ENCODE data around the gene IQGAP3. TPM values are rescaled to one million over a fixed set of nuclear protein-coding genes. Genes with fewer than 3 reads are reported as not detected.

The IQGAP3 gene
- total RNA-seq, 2 experiments from 2014 or later, result not detected

- Histone ChIP-seq H3K36me3 (ENCODE audit: insufficient read depth, low read length) (peaks cover 9% of the 10 kb centered on the region), H3K9me3 (ENCODE audit: control insufficient read depth in 1 of 2, insufficient read depth in 1 of 2, low read length in 2 of 2) (no peaks in the 10 kb centered on the region), H3K27ac (ENCODE audit: low read depth in 1 of 2, low read length in 2 of 2) (peak overlapping the region; percentile 96), H3K27me3 (ENCODE audit: control insufficient read depth in 1 of 2, insufficient read depth in 2 of 2, low read length in 2 of 2) (no peaks in the 10 kb centered on the region), H3K4me1 (ENCODE audit: insufficient read depth, low read length) (peaks cover 84% of the 10 kb centered on the region), H3K4me3 (ENCODE audit: low read length) (peak overlapping the region; percentile 98)
- H3K27me3 Mint-ChIP-seq, result no peaks in the 10 kb centered on the region
- intact Hi-C loops (cut with DNase I, micrococcal nuclease), result loop anchor here (1.0 to 10.0 kb wide), 7 partner anchors 21 to 264 kb away; partner anchors contain the start of genes ISG20L2 (in 1 of the 2), METTL25B (in 1 of the 2) and PRCC (in 1 of the 2)
- H3K27ac Mint-ChIP-seq, result peak overlapping the region; percentile 97
- H3K36me3 Mint-ChIP-seq (ENCODE audit: low read depth), result peaks cover 27% of the 10 kb centered on the region
- DNase-seq (peak; percentile 90 to 97 (median 94)), ATAC-seq (ENCODE audit: poor library complexity) (peak; percentile 63)
- ChIA-PET CTCF (interaction anchor here (0.6 to 5.8 kb wide), 19 partner anchors 9 to 116 kb away, joined by 3 to 77 read pairs (median 5); partner anchors contain the start of gene NAXE), POLR2A (interaction anchor here (0.6 to 6.3 kb wide), 46 partner anchors 9 to 524 kb away, joined by 3 to 145 read pairs (median 5); partner anchors contain the start of genes CCT3, GPATCH4, HDGF and IQGAP3)
- H3K9me3 Mint-ChIP-seq, result no peaks in the 10 kb centered on the region
- peaks cover 82% of the 10 kb centered on the region for H3K4me1 Mint-ChIP-seq (ENCODE audit: low read depth)
- peak; percentile 74 for TF ChIP-seq CTCF (IDR thresholded peaks at IDR 0.05)
- peak overlapping the region; percentile 97 for H3K4me3 Mint-ChIP-seq
Observed at GRCh38 chr1:156500793-156501506, 71.4 kb downstream of the IQGAP3 start.

GRCh38 chr1:156500543-156500792, 71.9 kb downstream of the IQGAP3 start, which contains the start of gene MEF2D:
TSS of gene MEF2D (minus strand) at chr1:156500775. CDS start at chr1:156483292, 17,483 bp downstream.
- H3K4me1 Mint-ChIP-seq (ENCODE audit: low read depth), result peaks cover 82% of the 10 kb centered on the region
- TF ChIP-seq CTCF (IDR thresholded peaks at IDR 0.05), result no peak
- Histone ChIP-seq H3K9me3 (ENCODE audit: control insufficient read depth in 1 of 2, insufficient read depth in 1 of 2, low read length in 2 of 2) (no peaks in the 10 kb centered on the region), H3K27ac (ENCODE audit: low read depth in 1 of 2, low read length in 2 of 2) (peak within 1 kb of the TSS; percentile 96), H3K4me3 (ENCODE audit: low read length) (peak within 1 kb of the TSS; percentile 98), H3K4me1 (ENCODE audit: insufficient read depth, low read length) (peaks cover 84% of the 10 kb centered on the region), H3K36me3 (ENCODE audit: insufficient read depth, low read length) (peaks cover 14% of the 10 kb centered on the region), H3K27me3 (ENCODE audit: control insufficient read depth in 1 of 2, insufficient read depth in 2 of 2, low read length in 2 of 2) (no peaks in the 10 kb centered on the region)
- ATAC-seq (ENCODE audit: poor library complexity), result no peak
- H3K4me3 Mint-ChIP-seq, result peak within 1 kb of the TSS; percentile 97
- intact Hi-C loops (cut with DNase I, micrococcal nuclease), result loop anchor here (1.0 to 10.0 kb wide), 5 partner anchors 24 to 264 kb away; partner anchors contain the start of genes ISG20L2 (in 1 of the 2), METTL25B (in 1 of the 2) and PRCC (in 1 of the 2)
- H3K27ac Mint-ChIP-seq, result peak within 1 kb of the TSS; percentile 97
- no peak for DNase-seq
- ChIA-PET POLR2A (interaction anchor here (0.5 to 6.3 kb wide), 34 partner anchors 9 to 1203 kb away, joined by 3 to 145 read pairs (median 6); partner anchors contain the start of genes CCT3, GPATCH4, HDGF and IQGAP3), CTCF (interaction anchor here (0.8 to 5.8 kb wide), 7 partner anchors 9 to 82 kb away, joined by 3 to 77 read pairs (median 9); no protein-coding TSS in a partner anchor)
- H3K27me3 Mint-ChIP-seq, result no peaks in the 10 kb centered on the region
- H3K36me3 Mint-ChIP-seq (ENCODE audit: low read depth), result peaks cover 31% of the 10 kb centered on the region
- H3K9me3 Mint-ChIP-seq, result no peaks in the 10 kb centered on the region

GRCh38 chr1:156499842-156500542, 72.4 kb downstream of the IQGAP3 start:
- ATAC-seq (ENCODE audit: poor library complexity), result no peak
- CTCF ChIA-PET, result interaction anchor here (1.2 to 5.8 kb wide), 5 partner anchors 9 to 42 kb away, joined by 3 to 77 read pairs (median 17); no protein-coding TSS in a partner anchor
- H3K27ac Mint-ChIP-seq, result peak overlapping the region; percentile 97

More at GRCh38 chr1:156499842-156500542, 72.4 kb downstream of the IQGAP3 start:
- Histone ChIP-seq H3K36me3 (ENCODE audit: insufficient read depth, low read length) (peaks cover 18% of the 10 kb centered on the region), H3K9me3 (ENCODE audit: control insufficient read depth in 1 of 2, insufficient read depth in 1 of 2, low read length in 2 of 2) (no peaks in the 10 kb centered on the region), H3K4me3 (ENCODE audit: low read length) (peak overlapping the region; percentile 98), H3K27me3 (ENCODE audit: control insufficient read depth in 1 of 2, insufficient read depth in 2 of 2, low read length in 2 of 2) (no peaks in the 10 kb centered on the region), H3K4me1 (ENCODE audit: insufficient read depth, low read length) (peaks cover 85% of the 10 kb centered on the region), H3K27ac (ENCODE audit: low read depth in 1 of 2, low read length in 2 of 2) (peak overlapping the region; percentile 88 to 96)
- H3K4me1 Mint-ChIP-seq (ENCODE audit: low read depth), result peaks cover 82% of the 10 kb centered on the region
- intact Hi-C loops (cut with DNase I, micrococcal nuclease), result loop anchor here (1.0 to 10.0 kb wide), 6 partner anchors 18 to 265 kb away; partner anchors contain the start of genes ISG20L2 (in 1 of the 2), METTL25B (in 1 of the 2) and PRCC (in 1 of the 2)
- H3K36me3 Mint-ChIP-seq (ENCODE audit: low read depth), result peaks cover 32% of the 10 kb centered on the region
- no peak for TF ChIP-seq CTCF (IDR thresholded peaks at IDR 0.05)
- H3K27me3 Mint-ChIP-seq, result no peaks in the 10 kb centered on the region
- peak in 11 of 14 experiments; percentile 27 to 73 (median 41) for DNase-seq
- no peaks in the 10 kb centered on the region for H3K9me3 Mint-ChIP-seq
- peak overlapping the region; percentile 97 for H3K4me3 Mint-ChIP-seq
- POLR2A ChIA-PET, result interaction anchor here (0.5 to 6.3 kb wide), 34 partner anchors 8 to 1202 kb away, joined by 3 to 145 read pairs (median 8); partner anchors contain the start of genes CCT3, GPATCH4, HDGF and IQGAP3

All from CD4-positive, alpha-beta T cell (primary cell).